ENCODE measurements around the gene PA2G4.

Gene PA2G4

GRCh38 chr12:56078427-56078826 lies 25.9 kb upstream of the PA2G4 start:
- no peak for DNase-seq (ENCODE audit: extremely low read depth, insufficient read length)
- Histone ChIP-seq H3K36me3 (ENCODE audit: control insufficient read depth, insufficient read depth, low read length) (no peaks in the 10 kb centered on the region), H3K27me3 (replicated peaks; ENCODE audit: control insufficient read depth, insufficient read depth, low read length) (peaks cover 2% of the 10 kb centered on the region; the same call in 1 of the 2 replicates), H3K4me3 (replicated peaks; ENCODE audit: low read depth, low read length) (no peak overlapping the region)
- TF ChIP-seq, protein P1, sequence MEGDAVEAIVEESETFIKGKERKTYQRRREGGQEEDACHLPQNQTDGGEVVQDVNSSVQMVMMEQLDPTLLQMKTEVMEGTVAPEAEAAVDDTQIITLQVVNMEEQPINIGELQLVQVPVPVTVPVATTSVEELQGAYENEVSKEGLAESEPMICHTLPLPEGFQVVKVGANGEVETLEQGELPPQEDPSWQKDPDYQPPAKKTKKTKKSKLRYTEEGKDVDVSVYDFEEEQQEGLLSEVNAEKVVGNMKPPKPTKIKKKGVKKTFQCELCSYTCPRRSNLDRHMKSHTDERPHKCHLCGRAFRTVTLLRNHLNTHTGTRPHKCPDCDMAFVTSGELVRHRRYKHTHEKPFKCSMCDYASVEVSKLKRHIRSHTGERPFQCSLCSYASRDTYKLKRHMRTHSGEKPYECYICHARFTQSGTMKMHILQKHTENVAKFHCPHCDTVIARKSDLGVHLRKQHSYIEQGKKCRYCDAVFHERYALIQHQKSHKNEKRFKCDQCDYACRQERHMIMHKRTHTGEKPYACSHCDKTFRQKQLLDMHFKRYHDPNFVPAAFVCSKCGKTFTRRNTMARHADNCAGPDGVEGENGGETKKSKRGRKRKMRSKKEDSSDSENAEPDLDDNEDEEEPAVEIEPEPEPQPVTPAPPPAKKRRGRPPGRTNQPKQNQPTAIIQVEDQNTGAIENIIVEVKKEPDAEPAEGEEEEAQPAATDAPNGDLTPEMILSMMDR (IDR thresholded peaks at IDR 0.05; ENCODE audit: insufficient read depth, low read length, poor library complexity, severe bottlenecking): no peak

GRCh38 chr12:56078931-56079722 lies 25.2 kb upstream of the PA2G4 start:
- TF ChIP-seq, protein P1 (IDR thresholded peaks at IDR 0.05; ENCODE audit: insufficient read depth, low read length, poor library complexity, severe bottlenecking): peak; percentile 75
- peak; percentile 54 for DNase-seq (ENCODE audit: extremely low read depth, insufficient read length)
- peaks cover 4% of the 10 kb centered on the region for H3K27me3 ChIP-seq (replicated peaks; ENCODE audit: control insufficient read depth, insufficient read depth, low read length)

DNA sequence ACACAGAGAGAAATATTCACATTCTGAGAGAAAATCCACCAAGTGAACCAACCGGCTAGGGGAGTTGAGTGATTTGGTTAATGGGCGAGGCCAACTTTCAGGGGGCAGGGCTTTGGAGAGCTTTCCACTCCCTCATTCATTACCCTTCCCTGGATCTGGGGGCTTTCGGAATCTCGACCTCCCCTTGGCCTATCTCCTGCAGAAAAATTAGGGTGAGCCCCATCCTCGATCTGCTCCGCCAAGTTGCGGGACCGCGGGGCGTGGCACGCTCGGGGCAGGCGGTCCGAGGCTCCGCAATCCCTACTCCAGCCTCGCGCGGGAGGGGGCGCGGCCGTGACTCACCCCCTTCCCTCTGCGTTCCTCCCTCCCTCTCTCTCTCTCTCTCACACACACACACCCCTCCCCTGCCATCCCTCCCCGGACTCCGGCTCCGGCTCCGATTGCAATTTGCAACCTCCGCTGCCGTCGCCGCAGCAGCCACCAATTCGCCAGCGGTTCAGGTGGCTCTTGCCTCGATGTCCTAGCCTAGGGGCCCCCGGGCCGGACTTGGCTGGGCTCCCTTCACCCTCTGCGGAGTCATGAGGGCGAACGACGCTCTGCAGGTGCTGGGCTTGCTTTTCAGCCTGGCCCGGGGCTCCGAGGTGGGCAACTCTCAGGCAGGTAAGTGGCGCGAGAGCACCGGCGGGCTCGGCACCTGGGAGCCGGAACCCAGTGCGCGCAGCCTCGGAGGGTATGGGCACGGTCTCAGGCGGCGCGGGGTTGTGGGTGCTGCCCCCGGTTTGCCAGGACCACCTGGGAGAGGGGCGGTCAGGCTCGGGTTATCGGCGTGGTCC lies 24.4 kb upstream of the PA2G4 start, which contains the start of gene ERBB3:
TSS of gene ERBB3 (plus strand) at position 443 of the 833 bp plus-strand sequence. CDS start at position 579, 136 bp downstream.
- DNase-seq (ENCODE audit: extremely low read depth, insufficient read length): peak; percentile 41
- peak within 1 kb of the TSS; percentile 61 for H3K4me3 ChIP-seq (replicated peaks; ENCODE audit: low read depth, low read length)
- TF ChIP-seq, protein P1 (IDR thresholded peaks at IDR 0.05; ENCODE audit: insufficient read depth, low read length, poor library complexity, severe bottlenecking): no peak

More at GRCh38 chr12:56078931-56079722, 25.2 kb upstream of the PA2G4 start:
- Histone ChIP-seq H3K4me3 (replicated peaks; ENCODE audit: low read depth, low read length) (peak overlapping the region; percentile 61), H3K36me3 (ENCODE audit: control insufficient read depth, insufficient read depth, low read length) (no peaks in the 10 kb centered on the region)

DNA sequence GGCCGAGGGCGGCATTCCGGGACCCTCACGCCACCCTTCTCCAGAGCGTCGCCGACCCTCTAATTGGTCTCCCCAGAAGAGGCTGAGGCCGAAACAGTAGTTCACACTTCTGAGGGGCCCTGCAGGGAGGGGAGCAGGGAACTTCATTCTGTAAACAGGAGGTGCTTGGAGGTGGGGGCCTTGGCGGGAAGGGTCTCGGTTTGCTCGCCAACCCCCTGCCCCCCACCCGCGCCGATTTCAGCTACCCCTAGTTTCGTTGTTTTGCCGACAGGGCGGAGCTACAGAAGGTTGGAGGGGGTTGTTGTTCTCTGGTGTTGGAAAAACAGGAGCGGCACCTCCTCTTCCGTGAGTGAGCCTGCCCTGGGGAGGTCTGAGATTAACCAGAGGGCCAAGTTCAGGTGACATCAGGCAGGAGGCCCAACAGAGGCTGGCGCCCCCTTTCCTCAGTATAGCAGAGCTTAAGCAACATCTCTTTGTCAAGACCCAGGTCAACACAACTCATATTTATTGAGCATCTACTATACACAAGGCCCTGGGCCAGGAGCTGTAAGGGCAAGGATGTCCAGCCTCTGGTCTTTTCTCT lies 23.7 kb upstream of the PA2G4 start:
- no peaks in the 10 kb centered on the region for H3K36me3 ChIP-seq (ENCODE audit: control insufficient read depth, insufficient read depth, low read length)
- no peak for DNase-seq (ENCODE audit: extremely low read depth, insufficient read length)
- TF ChIP-seq, protein P1 (IDR thresholded peaks at IDR 0.05; ENCODE audit: insufficient read depth, low read length, poor library complexity, severe bottlenecking): no peak
- H3K27me3 ChIP-seq (replicated peaks; ENCODE audit: control insufficient read depth, insufficient read depth, low read length): peaks cover 4% of the 10 kb centered on the region
- no peak overlapping the region for H3K4me3 ChIP-seq (replicated peaks; ENCODE audit: low read depth, low read length)

More for the DNA sequence above, 24.4 kb upstream of the PA2G4 start, which contains the start of gene ERBB3:
- no peaks in the 10 kb centered on the region for H3K36me3 ChIP-seq (ENCODE audit: control insufficient read depth, insufficient read depth, low read length)
- peaks cover 4% of the 10 kb centered on the region for H3K27me3 ChIP-seq (replicated peaks; ENCODE audit: control insufficient read depth, insufficient read depth, low read length)

- Histone ChIP-seq H3K27me3 (replicated peaks; ENCODE audit: control insufficient read depth, insufficient read depth, low read length) (peaks cover 4% of the 10 kb centered on the region), H3K36me3 (ENCODE audit: control insufficient read depth, insufficient read depth, low read length) (no peaks in the 10 kb centered on the region), H3K4me3 (replicated peaks; ENCODE audit: low read depth, low read length) (no peak overlapping the region)
- TF ChIP-seq, protein P1 (IDR thresholded peaks at IDR 0.05; ENCODE audit: insufficient read depth, low read length, poor library complexity, severe bottlenecking): no peak
- DNase-seq (ENCODE audit: extremely low read depth, insufficient read length): no peak
Measured at GRCh38 chr12:56081393-56082347, 22.7 kb upstream of the PA2G4 start.

Data from GM06990 (cell line).